HL-60/S4 (cell line): Measurements from ENCODE around the gene INTS3.
"Not testable (repeated sequence)": the region's sequence is repeated elsewhere in the genome, so short reads cannot be mapped to it uniquely, and the experiment has no call there.

Experiments used
- in situ Hi-C: fragments of 300-500 bp; cut with MboI; formaldehyde crosslinking; loops from 2 replicates; pipeline ENCODE4 v1.14.3; 2022; ENCODE audit warnings: low sequenced_read_pairs

Gene INTS3

GRCh38 chr1:153752571-153753195, 24.8 kb downstream of the INTS3 start:
- in situ Hi-C loops = no loop called here

GRCh38 chr1:153754266-153754665, 26.4 kb downstream of the INTS3 start:
- in situ Hi-C loops = no loop called here

- in situ Hi-C loops = no loop called here
Measured at GRCh38 chr1:153760440-153760839, 32.6 kb downstream of the INTS3 start.

GRCh38 chr1:153763365-153764225, 35.7 kb downstream of the INTS3 start:
- in situ Hi-C loops = no loop called here

- in situ Hi-C loops = no loop called here
Measured at GRCh38 chr1:153764310-153764709, 36.5 kb downstream of the INTS3 start.

GRCh38 chr1:153766663-153767062, 38.8 kb downstream of the INTS3 start:
- in situ Hi-C loops = not testable (repeated sequence)

- in situ Hi-C loops = no loop called here
Measured at GRCh38 chr1:153767519-153767918, 39.7 kb downstream of the INTS3 start.

- in situ Hi-C loops = no loop called here
Measured at GRCh38 chr1:153768316-153769181, 40.7 kb downstream of the INTS3 start.

GRCh38 chr1:153769221-153769620, 41.4 kb downstream of the INTS3 start:
- in situ Hi-C loops = no loop called here

- in situ Hi-C loops = no loop called here
Measured at GRCh38 chr1:153770797-153771196, 42.9 kb downstream of the INTS3 start.

- in situ Hi-C loops = no loop called here
Measured at GRCh38 chr1:153771261-153771660, 43.4 kb downstream of the INTS3 start.

GRCh38 chr1:153771841-153772593, 44.2 kb downstream of the INTS3 start:
- in situ Hi-C loops = no loop called here

GRCh38 chr1:153773096-153773921, 45.5 kb downstream of the INTS3 start:
- in situ Hi-C loops = no loop called here

GRCh38 chr1:153774026-153774595, 46.3 kb downstream of the INTS3 start:
- in situ Hi-C loops = no loop called here

- in situ Hi-C loops = no loop called here
Measured at GRCh38 chr1:153774780-153775457, 47.1 kb downstream of the INTS3 start, which contains the start of gene SLC27A3. SLC27A3 (plus strand) TSS chr1:153775407; CDS start chr1:153775498, 91 bp downstream.

GRCh38 chr1:153775458-153776327, 47.8 kb downstream of the INTS3 start:
- in situ Hi-C loops = no loop called here

- in situ Hi-C loops = no loop called here
Measured at GRCh38 chr1:153776352-153776751, 48.5 kb downstream of the INTS3 start.

GRCh38 chr1:153776845-153777370, 49.1 kb downstream of the INTS3 start:
- in situ Hi-C loops = no loop called here
